Measurements from ENCODE around the gene TXNDC15.
A peak's percentile ranks its signal among the peaks of the same experiment; 100 is the strongest.

GRCh38 chr5:134904610-134905245, 30.6 kb downstream of the TXNDC15 start, which contains the start of gene PCBD2:
- TF ChIP-seq POLR2A (IDR thresholded peaks at IDR 0.05) (peak; percentile 58), POLR2AphosphoS5 (IDR thresholded peaks at IDR 0.05) (peak; percentile 19 to 77 (median 71))
